AG04449 (cell line): ENCODE data around the gene DENND11.

Source experiments
- CTCF ChIA-PET: fragments of 350-600 bp; formaldehyde crosslinking; extraction: SDS; loops from one replicate; lab custom pipeline; 2021; ENCODE audit warnings: antibody characterized with exemption; lab: Yijun Ruan, JAX
- POLR2A ChIA-PET: fragments of 400-600, 350-600 bp; formaldehyde crosslinking; extraction: SDS; loops from one replicate; lab custom pipeline; 2020; ENCODE audit warnings: antibody characterized with exemption, inconsistent platforms; lab: Yijun Ruan, JAX
- DNase-seq: peaks from one replicate; pipeline ENCODE4 v3.0.0-alpha.2; 2010; ENCODE audit warnings: low read depth, low spot score
- H3K4me3 ChIP-seq: 2 replicates; pipeline ENCODE4 v1.5.1; 2011; ENCODE audit warnings: low read depth, mild to moderate bottlenecking, control low read depth, low read length
- CTCF ChIP-seq: IDR thresholded peaks from one replicate; pipeline ENCODE4 v1.5.1; 2011; ENCODE audit warnings: mild to moderate bottlenecking, moderate library complexity, low read length, control low read depth, inconsistent platforms; ENCODE audit not compliant: insufficient read depth; ENCODE audit errors: missing control alignments

Gene DENND11

GRCh38 chr7:141673346-141673745 lies 28.6 kb downstream of the DENND11 start:
- H3K4me3 ChIP-seq: no peak overlapping the region
- CTCF ChIA-PET: interaction anchor here (1.5 kb wide), 1 partner anchor 24 kb away, joined by 3 read pairs; no protein-coding TSS in a partner anchor
- POLR2A ChIA-PET: no interaction called here
- DNase-seq: no peak
- no peak for TF ChIP-seq CTCF

GRCh38 chr7:141671705-141672496 lies 30.1 kb downstream of the DENND11 start:
- no peak for TF ChIP-seq CTCF
- ChIA-PET POLR2A (no interaction called here), CTCF (interaction anchor here (0.9 to 1.5 kb wide), 2 partner anchors 17 to 22 kb away, joined by 3 read pairs; no protein-coding TSS in a partner anchor)
- no peak overlapping the region for H3K4me3 ChIP-seq
- DNase-seq: no peak

- CTCF ChIA-PET: interaction anchor here (1.0 to 1.1 kb wide), 2 partner anchors 15 to 134 kb away, joined by 3 to 5 read pairs; no protein-coding TSS in a partner anchor
- POLR2A ChIA-PET: no interaction called here
Measured at GRCh38 chr7:141668853-141669252, 33.1 kb downstream of the DENND11 start.

GRCh38 chr7:141666071-141666470 lies 35.9 kb downstream of the DENND11 start:
- no peak for DNase-seq
- CTCF ChIA-PET: interaction anchor here (2.7 kb wide), 1 partner anchor 11 kb away, joined by 16 read pairs; no protein-coding TSS in a partner anchor
- POLR2A ChIA-PET: no interaction called here

More at GRCh38 chr7:141668853-141669252, 33.1 kb downstream of the DENND11 start:
- no peak for TF ChIP-seq CTCF
- DNase-seq: no peak
- H3K4me3 ChIP-seq: no peak overlapping the region

GRCh38 chr7:141665208-141666035 lies 36.5 kb downstream of the DENND11 start:
- H3K4me3 ChIP-seq: no peak overlapping the region
- TF ChIP-seq CTCF: no peak
- POLR2A ChIA-PET: no interaction called here
- CTCF ChIA-PET: interaction anchor here (1.1 to 2.8 kb wide), 3 partner anchors 11 to 73 kb away, joined by 3 to 16 read pairs (median 12); partner anchors contain the start of gene SSBP1
- DNase-seq: no peak

More at GRCh38 chr7:141666071-141666470, 35.9 kb downstream of the DENND11 start:
- H3K4me3 ChIP-seq: no peak overlapping the region
- no peak for TF ChIP-seq CTCF
